GM23338 (cell line): ENCODE results near the gene GBP7. TPM values are rescaled to one million over a fixed set of nuclear protein-coding genes. Genes with fewer than 3 reads are reported as not detected.

ENCODE experiments used
- ATAC-seq: fragments of 200-7000 bp; cut with Tn5 transposase; 3 replicates; pipeline ENCODE4 v1.9.1; 2020
- DNase-seq: peaks from one replicate; pipeline ENCODE4 v3.0.0-alpha.2; 2015; ENCODE audit warnings: low spot score
- H2AFZ ChIP-seq: fragments of 200-600 bp; sonication (generic); 2 replicates; pipeline ENCODE4 v1.8.0; 2016; ENCODE audit warnings: antibody characterized with exemption, mild to moderate bottlenecking, moderate library complexity
- H3F3A ChIP-seq: fragments of 200-600 bp; sonication (generic); replicated peaks from 2 replicates; pipeline ENCODE4 v1.8.0; 2017; ENCODE audit warnings: antibody characterized with exemption, mixed run types, low read depth
- H3K27ac ChIP-seq: fragments of 200-600 bp; sonication (generic); 2 replicates; pipeline ENCODE4 v1.6.1; 2016; ENCODE audit warnings: low read depth
- H3K27me3 ChIP-seq: fragments of 200-600 bp; sonication (generic); 2 replicates; pipeline ENCODE4 v1.8.0; 2016; ENCODE audit warnings: mild to moderate bottlenecking, mixed run types, moderate library complexity; ENCODE audit not compliant: insufficient read depth
- H3K36me3 ChIP-seq: fragments of 200-600 bp; sonication (generic); 2 replicates; pipeline ENCODE4 v1.8.0; 2016; ENCODE audit warnings: mild to moderate bottlenecking; ENCODE audit not compliant: insufficient read depth
- H3K4me1 ChIP-seq: fragments of 200-600 bp; sonication (generic); 2 replicates; pipeline ENCODE4 v1.8.0; 2016; ENCODE audit warnings: mild to moderate bottlenecking, moderate library complexity; ENCODE audit not compliant: insufficient read depth
- H3K4me2 ChIP-seq: fragments of 200-600 bp; sonication (generic); 2 replicates; pipeline ENCODE4 v1.7.1; 2017; ENCODE audit warnings: mixed run types
- H3K4me3 ChIP-seq: fragments of 200-600 bp; sonication (generic); 2 replicates; pipeline ENCODE4 v1.6.1; 2016; ENCODE audit warnings: mixed run types
- H3K79me2 ChIP-seq: fragments of 200-600 bp; sonication (generic); replicated peaks from 2 replicates; pipeline ENCODE4 v1.8.0; 2017; ENCODE audit warnings: mild to moderate bottlenecking; ENCODE audit not compliant: insufficient read depth
- H3K9me2 ChIP-seq: fragments of 200-600 bp; sonication (generic); 2 replicates; pipeline ENCODE4 v1.8.0; 2017; ENCODE audit not compliant: insufficient read depth
- H4K20me1 ChIP-seq: fragments of 200-600 bp; sonication (generic); replicated peaks from 2 replicates; pipeline ENCODE4 v1.8.0; 2017; ENCODE audit warnings: mild to moderate bottlenecking; ENCODE audit not compliant: insufficient read depth
- H3K27ac Mint-ChIP-seq: 2 replicates; pipeline ENCODE4 v1.8.0; 2020; ENCODE audit warnings: inconsistent platforms, mild to moderate bottlenecking, moderate library complexity, mixed read lengths
- H3K27me3 Mint-ChIP-seq: 3 replicates; pipeline ENCODE4 v1.8.0; 2022; ENCODE audit warnings: low read depth, mild to moderate bottlenecking, moderate library complexity, mixed read lengths, inconsistent platforms; ENCODE audit not compliant: insufficient read depth, poor library complexity
- H3K36me3 Mint-ChIP-seq: 3 replicates; pipeline ENCODE4 v1.8.0; 2021; ENCODE audit warnings: low read depth, mild to moderate bottlenecking, inconsistent platforms, moderate library complexity, mixed read lengths
- H3K4me1 Mint-ChIP-seq: 3 replicates; pipeline ENCODE4 v1.8.0; 2020; ENCODE audit warnings: mild to moderate bottlenecking, inconsistent platforms, mixed read lengths
- H3K4me3 Mint-ChIP-seq: 3 replicates; pipeline ENCODE4 v1.8.0; 2021; ENCODE audit warnings: moderate library complexity, mild to moderate bottlenecking, inconsistent platforms, mixed read lengths
- H3K9me3 Mint-ChIP-seq: 3 replicates; pipeline ENCODE4 v1.8.0; 2020; ENCODE audit warnings: moderate library complexity, mild to moderate bottlenecking, inconsistent platforms, mixed read lengths
- CREB1 ChIP-seq: fragments of 250-450 bp; sonication (Bioruptor Pico); IDR thresholded peaks from 2 replicates; pipeline ENCODE4 v1.5.0; 2020; ENCODE audit warnings: low read depth, mild to moderate bottlenecking, moderate library complexity
- CTCF ChIP-seq, 2 experiments: fragments of 200-600 bp in 1 of 2; sonication (generic) in 1 of 2; conservative IDR thresholded peaks; 2 replicates each; pipeline versions ENCODE4 v1.5.1 to v1.6.1; 2016 to 2017; ENCODE audit warnings: antibody characterized with exemption in 2 of 2, low read depth in 2 of 2, mild to moderate bottlenecking in 2 of 2, moderate library complexity in 1 of 2
- ETS1 ChIP-seq: IDR thresholded peaks from 2 replicates; pipeline ENCODE4 v1.6.1; 2016; ENCODE audit warnings: antibody characterized with exemption
- EZH2 ChIP-seq: fragments of 200-600 bp; sonication (generic); IDR thresholded peaks from one replicate; pipeline ENCODE4 v1.8.0; 2017; ENCODE audit warnings: antibody characterized with exemption, mild to moderate bottlenecking, low read depth; ENCODE audit not compliant: unreplicated experiment
- EZH2phosphoT487 ChIP-seq: fragments of 200-600 bp; sonication (generic); IDR thresholded peaks from one replicate; pipeline ENCODE4 v1.8.1; 2018; ENCODE audit warnings: antibody characterized with exemption; ENCODE audit not compliant: unreplicated experiment
- JUNB ChIP-seq: IDR thresholded peaks from one replicate; pipeline ENCODE4 v1.6.1; 2016; ENCODE audit warnings: antibody characterized with exemption; ENCODE audit not compliant: unreplicated experiment
- NANOG ChIP-seq: IDR thresholded peaks from 2 replicates; pipeline ENCODE4 v1.6.1; 2016; ENCODE audit warnings: antibody characterized with exemption, borderline replicate concordance
- POLR2AphosphoS5 ChIP-seq: IDR thresholded peaks from 2 replicates; pipeline ENCODE4 v1.6.1; 2016; ENCODE audit warnings: antibody characterized with exemption, low read depth
- STAT1 ChIP-seq: IDR thresholded peaks from one replicate; pipeline ENCODE4 v1.6.1; 2016; ENCODE audit warnings: antibody characterized with exemption; ENCODE audit not compliant: unreplicated experiment
- ZNF114 ChIP-seq: fragments of 250-450 bp; sonication (Bioruptor Pico); IDR thresholded peaks from 2 replicates; pipeline ENCODE4 v1.5.0; 2020; ENCODE audit warnings: mild to moderate bottlenecking, moderate library complexity
- ZNF331 ChIP-seq: fragments of 250-450 bp; sonication (Bioruptor Pico); IDR thresholded peaks from 2 replicates; pipeline ENCODE4 v1.5.0; 2020; ENCODE audit warnings: low read depth, mild to moderate bottlenecking, moderate library complexity
- ZNF462 ChIP-seq: fragments of 250-450 bp; sonication (Bioruptor Pico); IDR thresholded peaks from 2 replicates; pipeline ENCODE4 v1.5.0; 2020; ENCODE audit warnings: mild to moderate bottlenecking, moderate library complexity
- polyA plus RNA-seq: library from polyadenylated mRNA; unstranded; fragments of >200 nt; fragmentation: Nextera tagmentation; extraction: Ambion mirVana; gene quantifications from 2 replicates; pipeline ENCODE4 v1.2.1, GENCODE V29; 2016
- total RNA-seq: library from RNA; depleted of rRNA; stranded (reverse); fragments of >200 nt; shearing (Covaris generic); gene quantifications from 2 replicates; pipeline ENCODE4 v1.2.3, GENCODE V29; 2014

The GBP7 gene
- total and polyA plus RNA-seq, 2 experiments from 2014 or later: not detected

GRCh38 chr1:89100412-89100811, 75.4 kb downstream of the GBP7 start (continued):
- TF ChIP-seq ETS1 (no peak), JUNB (no peak), CREB1 (CRISPR knock-in tag) (no peak)

GRCh38 chr1:89098857-89099256, 76.9 kb downstream of the GBP7 start:
- Mint-ChIP-seq H3K4me3 (no peak overlapping the region), H3K27ac (no peak overlapping the region), H3K9me3 (peaks cover 20% of the 10 kb centered on the region), H3K36me3 (peaks cover 13% of the 10 kb centered on the region; the same call in 2 of the 3 replicates), H3K27me3 (peaks cover 2% of the 10 kb centered on the region), H3K4me1 (peaks cover 3% of the 10 kb centered on the region; the same call in 2 of the 3 replicates)
- H3K79me2 ChIP-seq: no peaks in the 10 kb centered on the region
- H3K4me1 ChIP-seq: peaks cover 7% of the 10 kb centered on the region; the same call in 1 of the 2 replicates
- peaks cover 19% of the 10 kb centered on the region; the same call in 1 of the 2 replicates for H3K36me3 ChIP-seq
- H3K9me2 ChIP-seq: peaks cover 11% of the 10 kb centered on the region; the same call in 1 of the 2 replicates
- H2AFZ ChIP-seq: no peak overlapping the region
- no peak overlapping the region for H3K27ac ChIP-seq
- H3K27me3 ChIP-seq: no peaks in the 10 kb centered on the region
- DNase-seq: no peak
- no peaks in the 10 kb centered on the region for H3F3A ChIP-seq
- H3K4me2 ChIP-seq: no peak overlapping the region
- H4K20me1 ChIP-seq: no peaks in the 10 kb centered on the region
- no peak overlapping the region for H3K4me3 ChIP-seq
- no peak for ATAC-seq
- TF ChIP-seq STAT1 (no peak), POLR2AphosphoS5 (no peak), EZH2 (no peak), CREB1 (CRISPR knock-in tag) (no peak), JUNB (no peak), ETS1 (no peak), NANOG (no peak), ZNF114 (no peak), EZH2phosphoT487 (no peak), CTCF (conservative IDR thresholded peaks at IDR 0.05; ENCODE audit: low read depth in 2 of 2) (no peak), ZNF331 (CRISPR knock-in tag) (no peak), ZNF462 (no peak)
